AG04450 (cell line): Measurements from ENCODE around the gene PRLH. TPM values are rescaled to one million over a fixed set of nuclear protein-coding genes. Genes with fewer than 3 reads are reported as not detected.
A peak's percentile ranks its signal among the peaks of the same experiment; 100 is the strongest.
"Not testable (repeated sequence)": the region's sequence is repeated elsewhere in the genome, so short reads cannot be mapped to it uniquely, and the experiment has no call there.

Source experiments
- CTCF ChIA-PET: fragments of 300-600, 350-600 bp; formaldehyde crosslinking; extraction: SDS; loops from one replicate; lab custom pipeline; 2022; ENCODE audit warnings: antibody characterized with exemption, inconsistent platforms; lab: Charles Lee
- POLR2A ChIA-PET: fragments of 350-600 bp; formaldehyde crosslinking; extraction: SDS; loops from one replicate; lab custom pipeline; 2021; ENCODE audit warnings: antibody characterized with exemption, inconsistent platforms; lab: Yijun Ruan, JAX
- DNase-seq: peaks from one replicate; pipeline ENCODE4 v3.0.0-alpha.2; 2011; ENCODE audit warnings: low read depth, low spot score
- H3K27ac ChIP-seq: one replicate; pipeline ENCODE4 v1.5.1; 2012; ENCODE audit warnings: low read depth, low read length, control low read depth
- H3K27me3 ChIP-seq: one replicate; pipeline ENCODE4 v1.6.0; 2012; ENCODE audit warnings: low read length; ENCODE audit not compliant: control insufficient read depth, insufficient read depth
- H3K4me3 ChIP-seq: 2 replicates; pipeline ENCODE4 v1.5.1; 2011; ENCODE audit warnings: mild to moderate bottlenecking, low read depth, low read length, control low read depth
- H3K9me3 ChIP-seq: 2 replicates; pipeline ENCODE4 v1.5.1; 2012; ENCODE audit warnings: low read length; ENCODE audit not compliant: control insufficient read depth, insufficient read depth
- CTCF ChIP-seq: IDR thresholded peaks from 2 replicates; pipeline ENCODE4 v1.5.1; 2011; ENCODE audit warnings: low read depth, low read length, control low read depth, inconsistent platforms
- polyA plus RNA-seq: library from polyadenylated mRNA; depleted of rRNA; stranded (reverse); fragments of >200 nt; gene quantifications from 2 replicates; pipeline ENCODE4 v1.2.3, GENCODE V29; 2011

PRLH gene
- polyA plus RNA-seq, 1 experiment, result not detected

GRCh38 chr2:237604960-237605359 is 38.6 kb downstream of the PRLH start:
- no peak for DNase-seq
- H3K9me3 ChIP-seq, result no peaks in the 10 kb centered on the region
- no peaks in the 10 kb centered on the region for H3K27me3 ChIP-seq
- ChIA-PET POLR2A (no interaction called here), CTCF (interaction anchor here (0.7 to 1.5 kb wide), 3 partner anchors 53 to 140 kb away, joined by 3 to 8 read pairs (median 4); no protein-coding TSS in a partner anchor)
- H3K4me3 ChIP-seq, result no peak overlapping the region
- no peak overlapping the region for H3K27ac ChIP-seq
- peak; percentile 28; the same call in 1 of the 2 replicates for TF ChIP-seq CTCF

GRCh38 chr2:237606522-237606921 is 40.1 kb downstream of the PRLH start:
- CTCF ChIA-PET, result interaction anchor here (1.5 kb wide), 1 partner anchor 139 kb away, joined by 8 read pairs; no protein-coding TSS in a partner anchor
- DNase-seq, POLR2A ChIA-PET, H3K27me3 ChIP-seq, H3K9me3 ChIP-seq, H3K27ac ChIP-seq, H3K4me3 ChIP-seq: not testable (repeated sequence)

- no peak for DNase-seq
- POLR2A ChIA-PET, result no interaction called here
- TF ChIP-seq CTCF, result no peak
- CTCF ChIA-PET, result interaction anchor here (0.7 to 1.1 kb wide), 2 partner anchors 11 to 41 kb away, joined by 3 read pairs; no protein-coding TSS in a partner anchor
- no peaks in the 10 kb centered on the region for H3K9me3 ChIP-seq
- no peak overlapping the region for H3K4me3 ChIP-seq
- no peak overlapping the region for H3K27ac ChIP-seq
- no peaks in the 10 kb centered on the region for H3K27me3 ChIP-seq
These were observed 46.4 kb downstream of the PRLH start for GRCh38 chr2:237612527-237613357.

GRCh38 chr2:237613679-237614078 is 47.3 kb downstream of the PRLH start:
- H3K27ac ChIP-seq, result no peak overlapping the region
- no peak for TF ChIP-seq CTCF
- H3K9me3 ChIP-seq, result no peaks in the 10 kb centered on the region
- ChIA-PET CTCF (interaction anchor here (1.1 kb wide), 1 partner anchor 11 kb away, joined by 3 read pairs; no protein-coding TSS in a partner anchor), POLR2A (no interaction called here)
- no peak overlapping the region for H3K4me3 ChIP-seq
- no peaks in the 10 kb centered on the region for H3K27me3 ChIP-seq
- DNase-seq, result no peak

GRCh38 chr2:237614151-237614720 is 47.9 kb downstream of the PRLH start:
- Histone ChIP-seq H3K27ac (no peak overlapping the region), H3K9me3 (no peaks in the 10 kb centered on the region), H3K4me3 (no peak overlapping the region), H3K27me3 (no peaks in the 10 kb centered on the region)
- POLR2A ChIA-PET, result no interaction called here
- CTCF ChIA-PET, result interaction anchor here (1.1 kb wide), 1 partner anchor 12 kb away, joined by 3 read pairs; no protein-coding TSS in a partner anchor
- no peak for DNase-seq
- TF ChIP-seq CTCF, result peak; percentile 5; the same call in 1 of the 2 replicates
